HepG2 (cell line): Measurements from ENCODE around the gene EPO. TPM values are rescaled to one million over a fixed set of nuclear protein-coding genes. Genes with fewer than 3 reads are reported as not detected.

Experiments used
- ATAC-seq: fragments of 200-7000 bp; cut with Tn5 transposase; 3 replicates; pipeline ENCODE4 v1.9.1; 2020; ENCODE audit warnings: mild to moderate bottlenecking, moderate library complexity
- BruUV-seq: library from RNA; stranded (reverse); fragments of 400-500 nt; replicated peaks from 2 replicates; lab custom pipeline; 2021; lab: Mats Ljungman, UMichigan
- CTCF ChIA-PET: fragments of 300-600 bp; formaldehyde crosslinking; extraction: SDS; loops from one replicate; lab custom pipeline; 2021; ENCODE audit warnings: low total read pairs, inconsistent platforms, low intra/inter-chr PET ratio; lab: Yijun Ruan, JAX
- POLR2A ChIA-PET: fragments of 350-600 bp; sonication (Branson Sonifier 250); formaldehyde crosslinking; loops from one replicate; lab custom pipeline; 2020; ENCODE audit warnings: antibody characterized with exemption, inconsistent platforms; lab: Yijun Ruan, JAX
- DNase-seq: peaks from one replicate; pipeline ENCODE4 v3.0.0-alpha.2; 2015; ENCODE audit warnings: low spot score
- FAIRE-seq: peaks from 3 replicates; lab custom pipeline; 2011; peaks lifted over from hg19 to GRCh38; lab: Jason Lieb, UNC
- H2AFZ ChIP-seq: one replicate; pipeline ENCODE4 v1.6.1; 2011; ENCODE audit warnings: low read length, inconsistent platforms
- H3K27ac ChIP-seq: fragments of 300-600 bp; 3 replicates; pipeline ENCODE4 v1.8.0; 2011; ENCODE audit warnings: mixed run types, mild to moderate bottlenecking, mixed read lengths, low read length, inconsistent platforms; ENCODE audit not compliant: insufficient read depth; ENCODE audit errors: extremely low read length
- H3K27me3 ChIP-seq, 2 experiments: fragments of 200-600 bp in 1 of 2; 2 replicates in 1 of 2; 3 replicates in 1 of 2; pipeline versions ENCODE4 v1.6.0 to v1.8.0; 2011; ENCODE audit warnings: low read length in 2 of 2, mild to moderate bottlenecking in 2 of 2, moderate library complexity in 2 of 2, inconsistent platforms in 1 of 2; ENCODE audit not compliant: insufficient read depth in 2 of 2, control insufficient read depth in 1 of 2
- H3K36me3 ChIP-seq, 2 experiments: fragments of 200-600 bp in 1 of 2; replicated peaks in 1 of 2; 2 replicates in 1 of 2; 3 replicates in 1 of 2; pipeline versions ENCODE4 v1.5.1 to v1.8.0; 2011; ENCODE audit warnings: low read length in 2 of 2, inconsistent platforms in 1 of 2; ENCODE audit not compliant: insufficient read depth in 2 of 2, control insufficient read depth in 1 of 2
- H3K4me1 ChIP-seq: 2 replicates; pipeline ENCODE4 v1.5.1; 2012; ENCODE audit warnings: low read length, inconsistent platforms; ENCODE audit not compliant: insufficient read depth
- H3K4me2 ChIP-seq: 2 replicates; pipeline ENCODE4 v1.6.0; 2011; ENCODE audit warnings: low read depth, low read length, inconsistent platforms
- H3K4me3 ChIP-seq, 3 experiments: fragments of 200-600 bp in 1 of 3; sonication (generic), shearing (Covaris generic) in 1 of 3; replicated peaks in 1 of 3; 2 replicates each; pipeline ENCODE4 v1.5.1; 2011 to 2016; ENCODE audit warnings: low read length in 3 of 3, inconsistent platforms in 2 of 3, low read depth in 2 of 3, mild to moderate bottlenecking in 2 of 3, control low read depth in 1 of 3, mixed read lengths in 1 of 3; ENCODE audit not compliant: insufficient read depth in 1 of 3
- H3K79me2 ChIP-seq: one replicate; pipeline ENCODE4 v1.6.1; 2011; ENCODE audit warnings: low read length, inconsistent platforms; ENCODE audit not compliant: insufficient read depth
- H3K9ac ChIP-seq: 2 replicates; pipeline ENCODE4 v1.6.0; 2011; ENCODE audit warnings: mild to moderate bottlenecking, low read depth, low read length, inconsistent platforms; ENCODE audit not compliant: insufficient read depth
- H3K9me3 ChIP-seq: 2 replicates; pipeline ENCODE4 v1.5.1; 2012; ENCODE audit warnings: mild to moderate bottlenecking, low read length
- H4K20me1 ChIP-seq: 2 replicates; pipeline ENCODE4 v1.6.0; 2011; ENCODE audit warnings: inconsistent platforms, mild to moderate bottlenecking, low read length, moderate library complexity; ENCODE audit not compliant: insufficient read depth
- AGO2 ChIP-seq: fragments of 200-400 bp; formaldehyde crosslinking; optimal IDR thresholded peaks from 2 replicates; pipeline ENCODE3; 2017; ENCODE audit warnings: mild to moderate bottlenecking, low read depth, low read length, moderate library complexity
- CBFB ChIP-seq: sonication (generic); formaldehyde crosslinking; IDR thresholded peaks from 2 replicates; pipeline ENCODE4 v1.4.0; 2020; ENCODE audit warnings: missing genetic modification reagents
- GFI1 ChIP-seq: sonication (generic); formaldehyde crosslinking; IDR thresholded peaks from 2 replicates; pipeline ENCODE4 v1.5.0; 2020; ENCODE audit warnings: missing genetic modification reagents, mild to moderate bottlenecking, borderline replicate concordance
- RBFOX2 ChIP-seq: fragments of 200-400 bp; formaldehyde crosslinking; IDR thresholded peaks from 2 replicates; pipeline ENCODE4 v1.6.1; 2017; ENCODE audit warnings: low read depth, mild to moderate bottlenecking, low read length
- RXRA ChIP-seq: sonication (generic); formaldehyde crosslinking; IDR thresholded peaks from 2 replicates; pipeline ENCODE4 v1.5.1; 2020; ENCODE audit warnings: missing genetic modification reagents
- ZNF383 ChIP-seq: sonication (generic); formaldehyde crosslinking; IDR thresholded peaks from 2 replicates; pipeline ENCODE4 v1.4.0; 2020; ENCODE audit warnings: missing genetic modification reagents, mild to moderate bottlenecking, borderline replicate concordance
- WGBS: methylation state at CpG from one replicate; pipeline ENCODE4 v1.1.6; 2017; ENCODE audit warnings: low lambda C conversion rate; 5-methylcytosine and 5-hydroxymethylcytosine counted together
- in situ Hi-C: cut with HindIII; loops from 2 replicates; pipeline ENCODE4 v1.10.0; 2017; ENCODE audit warnings: low pct_unique_long_range_greater_than_20kb; ENCODE audit not compliant: extremely low pct_ligation_motif_present
- intact Hi-C: fragments of 100-400 bp; cut with micrococcal nuclease; formaldehyde crosslinking; loops from one replicate; pipeline ENCODE4 v1.10.0; 2022; ENCODE audit not compliant: unreplicated experiment
- polyA plus RNA-seq, 8 experiments: library from polyadenylated mRNA; depleted of rRNA in 3 of 8; stranded (reverse) in 7 of 8; unstranded in 1 of 8; fragments of >200 nt; fragmentation: Illumina TruSeq in 4 of 8; extraction: Trizol in 4 of 8; gene quantifications; 2 replicates each; pipeline versions ENCODE4 v1.2.1 to v1.2.3, GENCODE V29; 2011 to 2016; ENCODE audit warnings: low read depth in 4 of 8, missing spikeins in 1 of 8, mixed read lengths in 1 of 8; ENCODE audit not compliant: insufficient read depth in 1 of 8
- total RNA-seq, 5 experiments: library from RNA; depleted of rRNA; stranded (reverse); fragments of >200 nt; fragmentation: Illumina TruSeq; extraction: Trizol; gene quantifications; 2 replicates each; pipeline ENCODE4 v1.2.3, GENCODE V29; 2016; ENCODE audit warnings: low read depth in 1 of 5
- TF ChIP-seq, protein P1 (sequence below): sonication (generic); formaldehyde crosslinking; IDR thresholded peaks from 2 replicates; pipeline ENCODE4 v1.8.1; 2023; ENCODE audit warnings: mild to moderate bottlenecking, missing genetic modification reagents
- TF ChIP-seq, protein P2 (sequence below): sonication (generic); formaldehyde crosslinking; IDR thresholded peaks from 2 replicates; pipeline ENCODE4 v1.5.0; 2020; ENCODE audit warnings: mild to moderate bottlenecking, missing genetic modification reagents, moderate library complexity

EPO gene
- total and polyA plus RNA-seq, 2 of the 13 experiments (the other 11 are each of a cell fraction or from before 2014, with no cell fraction given) = 10.3 to 25.7 TPM

DNA sequence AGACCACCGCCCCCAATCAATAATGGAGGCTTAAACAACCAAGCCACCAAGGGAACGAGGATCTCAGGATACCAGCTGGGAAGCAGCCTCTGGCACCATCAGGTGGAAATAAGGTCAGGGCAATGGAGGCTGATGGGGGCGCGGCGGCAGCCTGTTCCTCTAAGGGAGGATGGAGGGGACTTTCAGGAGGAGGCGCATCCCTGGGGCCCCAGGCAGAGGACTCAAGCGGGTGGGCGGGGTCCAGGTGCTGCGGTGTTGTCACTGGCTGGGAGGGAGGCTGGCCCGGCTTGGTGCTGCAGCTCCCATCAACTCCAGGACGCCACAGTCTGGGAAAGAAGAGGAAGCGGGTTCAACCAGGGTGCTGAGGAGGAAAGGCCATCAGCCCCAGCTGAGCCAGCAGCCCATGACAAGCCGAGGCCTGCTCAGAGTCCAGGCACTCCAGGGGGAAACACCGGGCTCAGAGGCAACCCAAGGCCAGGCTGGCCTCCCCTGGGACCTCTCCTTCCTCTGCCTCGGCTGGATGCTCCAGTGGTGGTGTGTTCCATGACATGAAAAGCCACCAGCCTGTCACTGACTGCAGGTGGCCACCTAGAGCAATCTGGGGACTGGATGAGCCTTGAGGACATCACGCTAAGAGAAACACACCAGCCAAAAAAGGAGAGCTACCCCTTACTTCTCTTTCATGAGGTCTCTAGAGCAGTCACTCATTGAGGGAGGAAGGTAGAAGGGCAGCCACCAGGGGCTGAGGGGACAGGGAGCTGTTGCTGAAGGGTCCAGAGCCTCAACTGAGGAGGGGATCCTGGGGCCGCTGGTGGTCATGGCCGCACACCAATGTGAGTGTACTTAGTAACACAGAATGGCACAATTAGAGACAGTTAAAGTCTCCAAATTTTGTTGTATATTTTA is 30.8 kb upstream of the EPO start:
- 96% methylated on average over 13 of the region's 18 CpGs for WGBS
- Histone ChIP-seq H3K27ac (no peak overlapping the region), H3K4me2 (no peak overlapping the region), H3K27me3 (no peaks in the 10 kb centered on the region), H2AFZ (no peak overlapping the region), H3K9ac (no peak overlapping the region), H3K4me1 (peaks cover 24% of the 10 kb centered on the region), H3K9me3 (no peaks in the 10 kb centered on the region), H3K4me3 (no peak overlapping the region), H3K36me3 (peaks cover 34 to 56% of the 10 kb centered on the region in 2 experiments), H3K79me2 (peaks cover 48% of the 10 kb centered on the region), H4K20me1 (peaks cover 40% of the 10 kb centered on the region)
- ATAC-seq (no peak), DNase-seq (no peak), FAIRE-seq (no peak)
- TF ChIP-seq CBFB (CRISPR knock-in tag) = no peak
- 0 out of 2 replicates have a peak, but pooled peaks have one; percentile 16 for TF ChIP-seq RXRA (CRISPR knock-in tag)
- TF ChIP-seq, protein P1, sequence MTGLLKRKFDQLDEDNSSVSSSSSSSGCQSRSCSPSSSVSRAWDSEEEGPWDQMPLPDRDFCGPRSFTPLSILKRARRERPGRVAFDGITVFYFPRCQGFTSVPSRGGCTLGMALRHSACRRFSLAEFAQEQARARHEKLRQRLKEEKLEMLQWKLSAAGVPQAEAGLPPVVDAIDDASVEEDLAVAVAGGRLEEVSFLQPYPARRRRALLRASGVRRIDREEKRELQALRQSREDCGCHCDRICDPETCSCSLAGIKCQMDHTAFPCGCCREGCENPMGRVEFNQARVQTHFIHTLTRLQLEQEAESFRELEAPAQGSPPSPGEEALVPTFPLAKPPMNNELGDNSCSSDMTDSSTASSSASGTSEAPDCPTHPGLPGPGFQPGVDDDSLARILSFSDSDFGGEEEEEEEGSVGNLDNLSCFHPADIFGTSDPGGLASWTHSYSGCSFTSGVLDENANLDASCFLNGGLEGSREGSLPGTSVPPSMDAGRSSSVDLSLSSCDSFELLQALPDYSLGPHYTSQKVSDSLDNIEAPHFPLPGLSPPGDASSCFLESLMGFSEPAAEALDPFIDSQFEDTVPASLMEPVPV = 0 out of 2 replicates have a peak, but pooled peaks have one; percentile 22
- TF ChIP-seq GFI1 = no peak
- TF ChIP-seq ZNF383 (CRISPR knock-in tag) = no peak
- peak; percentile 46; the same call in 1 of the 2 replicates for TF ChIP-seq RBFOX2
- peak; percentile 64 for TF ChIP-seq AGO2
- TF ChIP-seq, protein P2, sequence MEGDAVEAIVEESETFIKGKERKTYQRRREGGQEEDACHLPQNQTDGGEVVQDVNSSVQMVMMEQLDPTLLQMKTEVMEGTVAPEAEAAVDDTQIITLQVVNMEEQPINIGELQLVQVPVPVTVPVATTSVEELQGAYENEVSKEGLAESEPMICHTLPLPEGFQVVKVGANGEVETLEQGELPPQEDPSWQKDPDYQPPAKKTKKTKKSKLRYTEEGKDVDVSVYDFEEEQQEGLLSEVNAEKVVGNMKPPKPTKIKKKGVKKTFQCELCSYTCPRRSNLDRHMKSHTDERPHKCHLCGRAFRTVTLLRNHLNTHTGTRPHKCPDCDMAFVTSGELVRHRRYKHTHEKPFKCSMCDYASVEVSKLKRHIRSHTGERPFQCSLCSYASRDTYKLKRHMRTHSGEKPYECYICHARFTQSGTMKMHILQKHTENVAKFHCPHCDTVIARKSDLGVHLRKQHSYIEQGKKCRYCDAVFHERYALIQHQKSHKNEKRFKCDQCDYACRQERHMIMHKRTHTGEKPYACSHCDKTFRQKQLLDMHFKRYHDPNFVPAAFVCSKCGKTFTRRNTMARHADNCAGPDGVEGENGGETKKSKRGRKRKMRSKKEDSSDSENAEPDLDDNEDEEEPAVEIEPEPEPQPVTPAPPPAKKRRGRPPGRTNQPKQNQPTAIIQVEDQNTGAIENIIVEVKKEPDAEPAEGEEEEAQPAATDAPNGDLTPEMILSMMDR (CRISPR knock-in tag) = peak; percentile 15; the same call in 1 of the 2 replicates
- BruUV-seq = no TSS peak
- in situ Hi-C loops = loop anchor here (5.0 to 10.0 kb wide), 2 partner anchors 77 to 225 kb away; partner anchors contain the start of genes MOSPD3 and SPACDR
- CTCF ChIA-PET = no interaction called here
- intact Hi-C loops = loop anchor here (2.0 to 5.0 kb wide), 2 partner anchors 15 to 77 kb away; partner anchors contain the start of gene MOSPD3
- POLR2A ChIA-PET = interaction anchor here (1.8 to 4.0 kb wide), 3 partner anchors 9 to 60 kb away, joined by 5 to 17 read pairs (median 8); partner anchors contain the start of gene POP7
